ENCODE results near the gene UBAP2.

The UBAP2 gene

DNA sequence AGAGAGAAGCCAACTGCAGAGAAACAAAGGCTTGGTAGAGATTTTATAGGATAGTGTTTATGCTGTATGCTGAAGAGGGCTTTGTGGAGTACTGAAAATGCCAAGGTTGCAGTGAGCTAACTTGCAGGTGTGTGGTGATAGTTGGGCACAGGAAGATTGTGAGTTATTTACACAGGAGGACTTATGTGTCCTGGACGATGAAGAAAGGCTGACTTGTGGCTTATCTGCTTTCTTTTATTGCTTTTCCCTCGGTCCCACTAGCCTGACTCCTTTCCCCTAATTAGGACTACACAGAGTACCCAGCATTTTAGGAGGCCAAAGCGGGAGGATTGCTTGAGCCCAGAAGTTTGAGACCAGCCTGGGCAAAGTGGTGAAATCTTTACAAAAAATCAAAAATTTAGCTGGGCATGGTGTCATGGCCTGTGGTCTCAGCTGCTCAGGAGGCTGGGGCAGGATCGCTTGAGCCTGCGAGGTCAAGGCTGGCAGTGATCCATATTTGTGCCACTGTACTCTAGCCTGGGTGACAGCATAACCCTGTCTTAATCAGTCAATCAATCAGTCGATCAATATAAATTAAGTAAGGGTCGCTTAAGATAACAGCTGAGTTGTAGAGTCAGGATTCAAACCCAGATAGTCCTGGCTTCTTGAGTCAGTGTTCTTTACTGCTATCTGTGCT, 169.9 kb downstream of the UBAP2 start:
- no peak overlapping the region for H3K4me3 ChIP-seq (ENCODE audit: low read depth, low read length)
- TF ChIP-seq, protein P1, sequence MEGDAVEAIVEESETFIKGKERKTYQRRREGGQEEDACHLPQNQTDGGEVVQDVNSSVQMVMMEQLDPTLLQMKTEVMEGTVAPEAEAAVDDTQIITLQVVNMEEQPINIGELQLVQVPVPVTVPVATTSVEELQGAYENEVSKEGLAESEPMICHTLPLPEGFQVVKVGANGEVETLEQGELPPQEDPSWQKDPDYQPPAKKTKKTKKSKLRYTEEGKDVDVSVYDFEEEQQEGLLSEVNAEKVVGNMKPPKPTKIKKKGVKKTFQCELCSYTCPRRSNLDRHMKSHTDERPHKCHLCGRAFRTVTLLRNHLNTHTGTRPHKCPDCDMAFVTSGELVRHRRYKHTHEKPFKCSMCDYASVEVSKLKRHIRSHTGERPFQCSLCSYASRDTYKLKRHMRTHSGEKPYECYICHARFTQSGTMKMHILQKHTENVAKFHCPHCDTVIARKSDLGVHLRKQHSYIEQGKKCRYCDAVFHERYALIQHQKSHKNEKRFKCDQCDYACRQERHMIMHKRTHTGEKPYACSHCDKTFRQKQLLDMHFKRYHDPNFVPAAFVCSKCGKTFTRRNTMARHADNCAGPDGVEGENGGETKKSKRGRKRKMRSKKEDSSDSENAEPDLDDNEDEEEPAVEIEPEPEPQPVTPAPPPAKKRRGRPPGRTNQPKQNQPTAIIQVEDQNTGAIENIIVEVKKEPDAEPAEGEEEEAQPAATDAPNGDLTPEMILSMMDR (IDR thresholded peaks at IDR 0.05; ENCODE audit: insufficient read depth, low read depth, low read length, missing control alignments), result no peak
- no peak for DNase-seq (ENCODE audit: low read depth)

DNA sequence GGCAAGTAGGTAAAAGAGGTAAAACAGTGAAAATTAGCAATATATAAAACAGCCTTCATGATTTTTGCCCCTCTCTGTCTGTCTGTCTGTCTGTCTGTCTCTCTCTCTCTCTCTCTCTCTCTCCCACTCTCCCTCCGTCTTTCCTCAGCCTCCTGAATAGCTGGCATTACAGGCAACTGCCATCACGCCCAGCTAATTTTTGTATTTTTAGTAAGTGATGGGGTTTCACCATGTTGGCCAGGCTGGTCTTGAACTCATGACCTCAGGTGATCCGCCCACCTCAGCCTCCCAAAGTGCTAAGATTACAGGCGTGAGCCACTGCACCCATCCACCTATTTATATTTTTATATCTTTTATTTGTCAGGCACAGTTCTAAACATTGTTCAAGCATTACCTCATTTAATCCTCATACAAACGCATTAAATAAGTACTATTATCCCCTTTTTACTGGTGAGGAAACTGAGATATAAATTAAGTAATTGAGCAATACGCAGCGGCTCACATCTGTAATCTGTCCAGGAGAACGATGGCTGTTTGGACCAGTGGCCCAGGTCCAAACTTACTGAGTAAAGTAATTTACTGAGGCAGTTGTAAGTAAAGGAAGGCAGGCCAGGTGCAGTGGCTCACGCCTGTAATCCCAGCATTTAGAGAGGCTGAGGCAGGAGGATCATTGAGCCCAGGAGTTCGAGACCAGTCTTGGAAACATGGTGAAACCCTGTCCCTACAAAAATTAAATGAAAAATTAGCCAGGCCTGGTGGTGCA, 170.8 kb downstream of the UBAP2 start:
- no peak overlapping the region for H3K4me3 ChIP-seq (ENCODE audit: low read depth, low read length)
- TF ChIP-seq, protein P1 (IDR thresholded peaks at IDR 0.05; ENCODE audit: insufficient read depth, low read depth, low read length, missing control alignments), result no peak

More for the DNA sequence above, 170.8 kb downstream of the UBAP2 start:
- DNase-seq (ENCODE audit: low read depth), result no peak
